ENCODE results near the gene MRPL43.

GRCh38 chr10:101016814-101017213 lies 29.5 kb upstream of the MRPL43 start:
- no peak for TF ChIP-seq POLR2A (IDR thresholded peaks at IDR 0.05)
- no peak for TF ChIP-seq CTCF (IDR thresholded peaks at IDR 0.05)
- TF ChIP-seq POLR2AphosphoS5 (IDR thresholded peaks at IDR 0.05; ENCODE audit: insufficient read depth in 1 of 2, low read depth in 1 of 2): no peak

All from vagina (tissue), 2 donors.